DND-41 (cell line): ENCODE measurements around the gene TEP1.

ENCODE experiments used
- CTCF ChIP-seq: IDR thresholded peaks from 2 replicates; pipeline ENCODE4 v1.5.1; 2012; ENCODE audit warnings: borderline replicate concordance, low read length, moderate library complexity, mild to moderate bottlenecking; ENCODE audit not compliant: poor library complexity, severe bottlenecking; ENCODE audit errors: extremely low read depth
- EZH2 ChIP-seq: IDR thresholded peaks from 3 replicates; pipeline ENCODE4 v1.6.1; 2012; ENCODE audit warnings: borderline replicate concordance, low read depth, mild to moderate bottlenecking, moderate library complexity, low read length, inconsistent platforms; ENCODE audit not compliant: severe bottlenecking

GRCh38 chr14:20428802-20429201, 15.5 kb upstream of the TEP1 start:
- TF ChIP-seq CTCF (no peak), EZH2 (no peak)
